ENCODE data around the gene KRT86. TPM values are rescaled to one million over a fixed set of nuclear protein-coding genes. Genes with fewer than 3 reads are reported as not detected.

KRT86 gene
- polyA plus RNA-seq, 1 donor (not counting 4 experiments of a cell fraction or from before 2014, with no cell fraction given) = not detected

- H3K4me1 ChIP-seq (ENCODE audit: control insufficient read depth, extremely low read depth, insufficient read depth, low read length) = peaks cover 39% of the 10 kb centered on the region
- no peaks in the 10 kb centered on the region for H3K9me3 ChIP-seq (ENCODE audit: control insufficient read depth, low read depth, low read length)
- H3K9me1 ChIP-seq (ENCODE audit: control insufficient read depth, extremely low read depth, insufficient read depth, low read length) = no peaks in the 10 kb centered on the region
- DNase-seq (ENCODE audit: low read depth, low spot score) = no peak
- no peaks in the 10 kb centered on the region for H3K27me3 ChIP-seq (ENCODE audit: control insufficient read depth, extremely low read depth, insufficient read depth, low read length)
- no peaks in the 10 kb centered on the region for H3K79me2 ChIP-seq (ENCODE audit: control insufficient read depth, insufficient read depth, low read length)
- TF ChIP-seq EZH2 (IDR thresholded peaks at IDR 0.05; ENCODE audit: low read length) = no peak
- TF ChIP-seq CTCF (optimal IDR thresholded peaks at IDR 0.05 in 1 of 3, IDR thresholded peaks at IDR 0.05 in 1 of 3, conservative IDR thresholded peaks at IDR 0.05 in 1 of 3; ENCODE audit: extremely low read depth in 1 of 3, insufficient read depth in 2 of 3, low read length in 3 of 3) = peak in 1 of 3 experiments; percentile 4
- FAIRE-seq = no peak
- peak overlapping the region; percentile 84 for H3K9ac ChIP-seq (ENCODE audit: control insufficient read depth, extremely low read depth, insufficient read depth, low read length)
- H3K36me3 ChIP-seq (ENCODE audit: control insufficient read depth in 2 of 2, extremely low read depth in 1 of 2, insufficient read depth in 2 of 2, low read length in 2 of 2) = no peaks in the 10 kb centered on the region
- peak overlapping the region; percentile 69 for H3K4me2 ChIP-seq (ENCODE audit: control insufficient read depth, extremely low read depth, insufficient read depth, low read depth, low read length)
- peak overlapping the region in 1 of 3 experiments; percentile 21 for H3K4me3 ChIP-seq (ENCODE audit: control insufficient read depth in 2 of 3, extremely low read depth in 1 of 3, insufficient read depth in 2 of 3, low read depth in 1 of 3, low read length in 3 of 3)
- dilution Hi-C loops (cut with MboI; ENCODE audit: extremely low pct_ligation_motif_present, low sequenced_read_pairs) = no loop called here
- peak overlapping the region; percentile 4 for H2AFZ ChIP-seq (ENCODE audit: control insufficient read depth, low read length)
- H3K27ac ChIP-seq (ENCODE audit: control insufficient read depth, insufficient read depth, low read length) = peak overlapping the region; percentile 99
- H4K20me1 ChIP-seq (ENCODE audit: control insufficient read depth, extremely low read depth, insufficient read depth, low read length) = no peaks in the 10 kb centered on the region
These were observed 5.2 kb downstream of the KRT86 start for GRCh38 chr12:52279422-52280318.

- Histone ChIP-seq H3K79me2 (ENCODE audit: control insufficient read depth, insufficient read depth, low read length) (no peaks in the 10 kb centered on the region), H3K9ac (ENCODE audit: control insufficient read depth, extremely low read depth, insufficient read depth, low read length) (peak overlapping the region; percentile 84), H3K9me1 (ENCODE audit: control insufficient read depth, extremely low read depth, insufficient read depth, low read length) (no peaks in the 10 kb centered on the region), H4K20me1 (ENCODE audit: control insufficient read depth, extremely low read depth, insufficient read depth, low read length) (no peaks in the 10 kb centered on the region), H3K36me3 (ENCODE audit: control insufficient read depth in 2 of 2, extremely low read depth in 1 of 2, insufficient read depth in 2 of 2, low read length in 2 of 2) (no peaks in the 10 kb centered on the region), H3K4me1 (ENCODE audit: control insufficient read depth, extremely low read depth, insufficient read depth, low read length) (peaks cover 46% of the 10 kb centered on the region), H3K9me3 (ENCODE audit: control insufficient read depth, low read depth, low read length) (no peaks in the 10 kb centered on the region), H3K4me3 (ENCODE audit: control insufficient read depth in 2 of 3, extremely low read depth in 1 of 3, insufficient read depth in 2 of 3, low read depth in 1 of 3, low read length in 3 of 3) (peak overlapping the region in 1 of 3 experiments; percentile 22), H2AFZ (ENCODE audit: control insufficient read depth, low read length) (no peak overlapping the region), H3K4me2 (ENCODE audit: control insufficient read depth, extremely low read depth, insufficient read depth, low read depth, low read length) (peak overlapping the region; percentile 77), H3K27ac (ENCODE audit: control insufficient read depth, insufficient read depth, low read length) (peak overlapping the region; percentile 99), H3K27me3 (ENCODE audit: control insufficient read depth, extremely low read depth, insufficient read depth, low read length) (no peaks in the 10 kb centered on the region)
- FAIRE-seq (peak; percentile 96), DNase-seq (ENCODE audit: low read depth, low spot score) (peak; percentile 93)
- dilution Hi-C loops (cut with MboI; ENCODE audit: extremely low pct_ligation_motif_present, low sequenced_read_pairs) = no loop called here
- TF ChIP-seq CTCF (optimal IDR thresholded peaks at IDR 0.05 in 1 of 3, IDR thresholded peaks at IDR 0.05 in 1 of 3, conservative IDR thresholded peaks at IDR 0.05 in 1 of 3; ENCODE audit: extremely low read depth in 1 of 3, insufficient read depth in 2 of 3, low read length in 3 of 3) (no peak), EZH2 (IDR thresholded peaks at IDR 0.05; ENCODE audit: low read length) (no peak)
These were observed 5.9 kb downstream of the KRT86 start for GRCh38 chr12:52280319-52280795.

Data from keratinocyte (primary cell).